Choroid plexus epithelial cell (primary cell): Measurements from ENCODE around the gene MYL9.
A peak's percentile ranks its signal among the peaks of the same experiment; 100 is the strongest.

ENCODE experiments used
- DNase-seq: peaks from one replicate; pipeline ENCODE4 v3.0.0-alpha.2; 2010; ENCODE audit warnings: low read depth
- H3K4me3 ChIP-seq: 2 replicates; pipeline ENCODE4 v1.5.1; 2011; ENCODE audit warnings: low read depth, mild to moderate bottlenecking, control low read depth, low read length, moderate library complexity
- TF ChIP-seq, protein P1 (sequence below): conservative IDR thresholded peaks from 2 replicates; pipeline ENCODE4 v1.5.1; 2011; ENCODE audit warnings: low read depth, mild to moderate bottlenecking, control low read depth, inconsistent platforms, low read length, moderate library complexity

Gene MYL9

GRCh38 chr20:36541227-36541767 is at the start of gene MYL9:
Gene MYL9 (plus strand): TSS chr20:36541519. CDS start chr20:36544885, 3,366 bp downstream.
- TF ChIP-seq, protein P1, sequence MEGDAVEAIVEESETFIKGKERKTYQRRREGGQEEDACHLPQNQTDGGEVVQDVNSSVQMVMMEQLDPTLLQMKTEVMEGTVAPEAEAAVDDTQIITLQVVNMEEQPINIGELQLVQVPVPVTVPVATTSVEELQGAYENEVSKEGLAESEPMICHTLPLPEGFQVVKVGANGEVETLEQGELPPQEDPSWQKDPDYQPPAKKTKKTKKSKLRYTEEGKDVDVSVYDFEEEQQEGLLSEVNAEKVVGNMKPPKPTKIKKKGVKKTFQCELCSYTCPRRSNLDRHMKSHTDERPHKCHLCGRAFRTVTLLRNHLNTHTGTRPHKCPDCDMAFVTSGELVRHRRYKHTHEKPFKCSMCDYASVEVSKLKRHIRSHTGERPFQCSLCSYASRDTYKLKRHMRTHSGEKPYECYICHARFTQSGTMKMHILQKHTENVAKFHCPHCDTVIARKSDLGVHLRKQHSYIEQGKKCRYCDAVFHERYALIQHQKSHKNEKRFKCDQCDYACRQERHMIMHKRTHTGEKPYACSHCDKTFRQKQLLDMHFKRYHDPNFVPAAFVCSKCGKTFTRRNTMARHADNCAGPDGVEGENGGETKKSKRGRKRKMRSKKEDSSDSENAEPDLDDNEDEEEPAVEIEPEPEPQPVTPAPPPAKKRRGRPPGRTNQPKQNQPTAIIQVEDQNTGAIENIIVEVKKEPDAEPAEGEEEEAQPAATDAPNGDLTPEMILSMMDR, result no peak
- DNase-seq, result peak; percentile 80
- H3K4me3 ChIP-seq, result peak within 1 kb of the TSS; percentile 88

DNA sequence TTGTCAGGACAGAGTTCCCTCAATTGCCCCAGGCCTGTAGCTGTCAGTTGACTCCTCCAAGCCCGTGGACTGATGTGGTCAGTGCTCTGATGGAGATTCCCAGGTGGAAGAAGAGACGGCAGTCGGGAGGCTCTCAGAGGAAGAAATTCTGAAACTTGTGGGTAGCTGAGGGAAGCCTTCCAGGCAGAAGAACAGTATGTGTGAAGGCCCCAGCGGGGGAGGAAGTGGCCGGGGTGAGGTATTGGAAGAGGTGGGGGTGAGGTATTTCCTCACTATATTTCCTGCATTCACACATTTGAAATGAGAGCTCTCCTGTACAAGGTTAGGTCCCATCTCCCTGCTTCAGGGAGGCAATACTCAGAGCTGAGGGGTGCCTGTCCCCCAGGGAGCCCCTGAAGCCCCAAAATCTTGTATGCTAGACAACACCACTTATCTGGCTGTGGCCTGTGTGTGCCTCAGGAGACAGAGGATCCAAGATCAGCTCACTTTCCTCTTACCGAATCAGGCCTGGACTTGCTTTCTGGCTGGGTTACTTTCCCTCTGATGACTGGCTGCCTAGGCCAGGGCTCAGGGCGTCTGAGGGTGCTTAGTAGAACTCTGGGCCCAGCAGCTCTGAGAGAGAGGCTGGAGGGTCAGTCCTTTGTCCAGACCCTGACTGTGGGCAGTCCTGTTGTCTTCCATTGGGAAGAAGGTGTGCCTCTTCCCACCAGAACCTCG is 49.3 kb upstream of the MYL9 start:
- TF ChIP-seq, protein P1, result no peak
- DNase-seq, result peak; percentile 75
- no peak overlapping the region for H3K4me3 ChIP-seq

DNA sequence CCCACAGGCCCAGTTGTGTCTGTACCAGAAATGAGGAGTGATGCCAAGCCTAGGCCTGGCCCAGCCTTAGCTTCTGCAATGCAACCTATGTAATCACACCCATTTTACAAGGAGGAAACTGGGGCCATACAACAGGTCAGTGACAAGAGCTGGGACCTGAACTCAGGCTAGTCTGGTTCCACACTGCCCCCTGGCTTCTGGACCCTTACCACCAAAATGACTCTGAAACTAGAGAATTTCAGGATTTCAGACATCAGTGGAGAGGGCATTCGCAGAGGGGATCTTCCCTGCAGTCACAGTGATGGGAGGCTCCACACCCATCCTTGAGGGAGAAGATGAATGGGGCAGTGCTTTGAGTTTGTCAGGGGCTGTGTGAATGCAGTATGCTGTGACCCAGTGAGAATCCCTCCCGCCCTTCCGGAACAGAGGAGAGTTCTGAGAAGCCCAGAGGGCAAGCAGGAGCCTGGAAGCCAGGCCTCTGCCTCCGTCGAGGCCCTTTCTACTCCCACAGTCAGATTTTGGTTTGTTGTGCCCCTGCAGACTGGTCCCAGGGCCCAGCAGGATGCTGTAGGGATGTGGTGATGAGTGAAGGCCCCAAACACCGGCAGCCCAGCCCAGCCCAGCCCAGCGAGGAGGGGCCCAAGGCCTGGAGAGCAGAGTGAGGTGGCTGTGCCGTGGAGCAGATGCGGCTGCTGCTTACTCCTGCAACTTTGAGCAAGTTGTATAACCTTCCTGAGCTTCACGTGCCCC is 48.1 kb upstream of the MYL9 start:
- TF ChIP-seq, protein P1, result peak; percentile 38
- DNase-seq, result no peak
- no peak overlapping the region for H3K4me3 ChIP-seq

DNA sequence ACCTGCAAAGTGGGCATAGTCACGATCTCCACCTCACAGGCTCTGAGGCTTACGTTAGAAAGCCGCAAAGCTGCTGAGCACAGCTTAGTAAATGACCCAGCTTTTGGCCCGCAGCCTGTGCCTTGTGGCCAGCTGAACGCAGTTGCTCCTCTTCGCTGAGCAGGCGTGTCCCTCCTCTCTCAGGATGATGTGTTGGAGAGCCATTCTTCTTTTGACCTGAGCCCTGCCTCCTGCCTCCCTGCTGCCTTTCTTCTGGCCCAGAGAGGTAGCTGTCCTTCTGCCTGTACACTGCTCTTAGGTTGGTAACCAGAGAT is 47.6 kb upstream of the MYL9 start:
- no peak overlapping the region for H3K4me3 ChIP-seq
- DNase-seq, result peak; percentile 62
- TF ChIP-seq, protein P1, result no peak

DNA sequence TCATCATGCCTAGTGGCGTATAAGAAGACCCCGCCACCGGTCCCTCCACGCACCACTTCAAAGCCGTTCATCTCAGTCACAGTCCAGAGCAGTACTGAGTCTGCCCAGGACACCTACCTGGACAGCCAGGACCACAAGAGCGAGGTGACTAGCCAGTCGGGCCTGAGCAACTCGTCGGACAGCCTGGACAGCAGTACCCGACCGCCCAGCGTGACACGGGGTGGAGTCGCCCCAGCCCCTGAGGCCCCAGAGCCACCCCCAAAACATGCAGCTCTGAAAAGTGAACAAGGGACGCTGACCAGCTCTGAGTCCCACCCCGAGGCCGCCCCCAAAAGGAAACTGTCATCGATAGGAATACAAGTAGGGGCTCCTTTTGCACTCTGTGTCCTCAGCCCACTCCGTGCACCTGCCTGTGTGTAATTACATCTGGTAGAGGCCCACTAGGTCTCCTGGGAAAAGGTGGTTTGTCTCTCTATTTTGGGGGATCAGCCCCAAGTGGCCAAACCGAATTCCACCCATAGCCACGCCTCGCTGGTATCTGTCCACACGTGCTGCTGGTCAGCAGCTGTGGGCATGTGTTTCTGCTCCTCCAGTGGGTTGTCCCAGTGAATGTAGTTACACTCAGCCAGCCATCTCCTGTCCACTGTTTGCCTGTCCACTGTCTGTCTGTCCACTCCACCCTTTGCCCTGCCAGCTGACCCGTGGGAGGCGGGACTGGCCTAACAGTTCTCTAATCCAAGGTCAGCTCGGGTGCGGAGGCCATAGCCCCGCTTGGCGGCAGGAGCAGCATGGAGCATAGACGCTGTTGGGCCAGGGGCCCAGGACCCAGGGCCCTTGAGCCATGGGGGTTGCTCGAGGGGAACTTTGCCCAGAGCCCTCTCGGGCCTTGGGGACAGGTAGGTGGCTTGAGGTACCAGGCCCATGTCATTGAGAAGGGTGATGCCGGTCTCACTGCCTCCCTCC is 44.3 kb upstream of the MYL9 start:
- TF ChIP-seq, protein P1, result no peak

GRCh38 chr20:36497856-36498255 is 43.5 kb upstream of the MYL9 start:
- TF ChIP-seq, protein P1, result no peak
- peak; percentile 40 for DNase-seq

More for the DNA sequence above, 44.3 kb upstream of the MYL9 start:
- H3K4me3 ChIP-seq, result no peak overlapping the region
- no peak for DNase-seq

More at GRCh38 chr20:36497856-36498255, 43.5 kb upstream of the MYL9 start:
- no peak overlapping the region for H3K4me3 ChIP-seq
